HCT116 (cell line): Measurements from ENCODE around the gene TSC22D1. TPM values are rescaled to one million over a fixed set of nuclear protein-coding genes. Genes with fewer than 3 reads are reported as not detected.

ENCODE experiments used
- ATAC-seq: fragments of 200-7000 bp; cut with Tn5 transposase; 2 replicates; pipeline ENCODE4 v1.9.1; 2020; ENCODE audit warnings: mild to moderate bottlenecking, moderate library complexity
- BruUV-seq: library from RNA; stranded (reverse); fragments of 400-500 nt; replicated peaks from 2 replicates; lab custom pipeline; 2021; lab: Mats Ljungman, UMichigan
- CTCF ChIA-PET: fragments of 300-600 bp; sonication (Branson Sonifier 250); formaldehyde crosslinking; loops from one replicate; lab custom pipeline; 2021; ENCODE audit warnings: antibody characterized with exemption; lab: Charles Lee
- POLR2A ChIA-PET: fragments of 300-600, 350-600 bp; sonication (Branson Sonifier 250); formaldehyde crosslinking; loops from one replicate; lab custom pipeline; 2021; ENCODE audit warnings: antibody characterized with exemption; lab: Charles Lee
- RAD21 ChIA-PET, 2 experiments: fragments of 300-600 bp; sonication (Branson Sonifier 250); formaldehyde crosslinking; loops; one replicate each; lab custom pipeline; 2023; ENCODE audit warnings: low total read pairs in 2 of 2; ENCODE audit not compliant: uncharacterized antibody in 2 of 2, unreplicated experiment in 2 of 2, low non-redundant PET in 1 of 2; lab: Charles Lee
- DNase-seq: peaks from one replicate; pipeline ENCODE4 v3.0.0-alpha.2; 2010; ENCODE audit warnings: low read depth, low spot score
- H2AFZ ChIP-seq: fragments of 200-600 bp; shearing (Covaris generic), sonication (generic); 2 replicates; pipeline ENCODE4 v1.6.1; 2017; ENCODE audit warnings: low read depth, mixed run types, mixed read lengths, antibody characterized with exemption, low read length; ENCODE audit not compliant: poor library complexity, severe bottlenecking
- H3K27ac ChIP-seq: 2 replicates; pipeline ENCODE4 v1.5.1; 2012; ENCODE audit warnings: low read depth, low read length
- H3K27me3 ChIP-seq: fragments of 200-600 bp; sonication (generic); 2 replicates; pipeline ENCODE4 v1.6.1; 2016; ENCODE audit warnings: mixed run types, low read length, mixed read lengths; ENCODE audit not compliant: insufficient read depth
- H3K36me3 ChIP-seq, 2 experiments: fragments of 200-500 bp in 1 of 2; fragments of 200-600 bp in 1 of 2; sonication (Bioruptor generic) in 1 of 2; sonication (generic) in 1 of 2; 2 replicates each; pipeline versions ENCODE4 v1.5.1 to v1.6.1; 2014 to 2016; ENCODE audit warnings: low read length in 2 of 2, inconsistent platforms in 1 of 2, mixed read lengths in 1 of 2, mixed run types in 1 of 2; ENCODE audit not compliant: insufficient read depth in 2 of 2, control insufficient read depth in 1 of 2
- H3K4me1 ChIP-seq, 2 experiments: fragments of 200-600 bp in 1 of 2; sonication (generic) in 1 of 2; 2 replicates each; pipeline versions ENCODE4 v1.5.1 to v1.6.1; 2012 to 2017; ENCODE audit warnings: low read length in 2 of 2, inconsistent platforms in 1 of 2, mild to moderate bottlenecking in 1 of 2, mixed read lengths in 1 of 2, mixed run types in 1 of 2, moderate library complexity in 1 of 2; ENCODE audit not compliant: insufficient read depth in 2 of 2, control insufficient read depth in 1 of 2
- H3K4me2 ChIP-seq: fragments of 200-600 bp; sonication (generic); 2 replicates; pipeline ENCODE4 v1.6.1; 2017; ENCODE audit warnings: mixed run types, low read length, mixed read lengths
- H3K4me3 ChIP-seq, 2 experiments: fragments of 200-600 bp in 1 of 2; sonication (generic) in 1 of 2; replicated peaks in 1 of 2; 2 replicates each; pipeline ENCODE4 v1.5.1; 2011 to 2016; ENCODE audit warnings: low read length in 2 of 2, control low read depth in 1 of 2, low read depth in 1 of 2, mild to moderate bottlenecking in 1 of 2, mixed read lengths in 1 of 2, mixed run types in 1 of 2
- H3K79me2 ChIP-seq: fragments of 200-600 bp; sonication (generic); 2 replicates; pipeline ENCODE4 v1.6.1; 2017; ENCODE audit warnings: mild to moderate bottlenecking, mixed run types, low read length, moderate library complexity, mixed read lengths; ENCODE audit not compliant: insufficient read depth
- H3K9ac ChIP-seq: fragments of 200-600 bp; sonication (generic); 2 replicates; pipeline ENCODE4 v1.6.1; 2016; ENCODE audit warnings: low read length, mixed read lengths
- H3K9me2 ChIP-seq: fragments of 200-600 bp; sonication (generic), shearing (Covaris generic); 2 replicates; pipeline ENCODE4 v1.6.1; 2017; ENCODE audit warnings: mixed run types, mild to moderate bottlenecking, moderate library complexity; ENCODE audit not compliant: insufficient read depth
- H3K9me3 ChIP-seq, 2 experiments: fragments of 200-500 bp in 1 of 2; fragments of 200-600 bp in 1 of 2; sonication (Bioruptor generic) in 1 of 2; sonication (generic) in 1 of 2; 2 replicates each; pipeline ENCODE4 v1.6.1; 2014 to 2017; ENCODE audit warnings: low read length in 2 of 2, mixed read lengths in 2 of 2, inconsistent platforms in 1 of 2, low read depth in 1 of 2, mild to moderate bottlenecking in 1 of 2, mixed run types in 1 of 2, moderate library complexity in 1 of 2; ENCODE audit not compliant: control insufficient read depth in 1 of 2, insufficient read depth in 1 of 2
- H4K20me1 ChIP-seq: fragments of 200-600 bp; sonication (generic), shearing (Covaris generic); 2 replicates; pipeline ENCODE4 v1.6.1; 2017; ENCODE audit warnings: mixed run types, mild to moderate bottlenecking, moderate library complexity; ENCODE audit not compliant: insufficient read depth
- ATF3 ChIP-seq: IDR thresholded peaks from 2 replicates; pipeline ENCODE4 v1.6.1; 2012
- CBX3 ChIP-seq: IDR thresholded peaks from 2 replicates; pipeline ENCODE4 v1.6.1; 2012; ENCODE audit warnings: low read depth
- CEBPB ChIP-seq: IDR thresholded peaks from 2 replicates; pipeline ENCODE4 v1.6.1; 2012; ENCODE audit warnings: low read depth
- EZH2 ChIP-seq: fragments of 200-600 bp; sonication (generic); IDR thresholded peaks from 2 replicates; pipeline ENCODE4 v1.6.1; 2017; ENCODE audit warnings: antibody characterized with exemption, mixed run types
- JUND ChIP-seq: IDR thresholded peaks from 2 replicates; pipeline ENCODE4 v1.6.1; 2012
- RAD21 ChIP-seq: IDR thresholded peaks from 2 replicates; pipeline ENCODE4 v1.6.1; 2012; ENCODE audit warnings: low read depth, mild to moderate bottlenecking
- REST ChIP-seq: IDR thresholded peaks from 2 replicates; pipeline ENCODE4 v1.6.1; 2012; ENCODE audit warnings: low read depth
- SP1 ChIP-seq: IDR thresholded peaks from 2 replicates; pipeline ENCODE4 v1.6.1; 2012; ENCODE audit warnings: low read depth
- TCF7L2 ChIP-seq: IDR thresholded peaks from 2 replicates; pipeline ENCODE4 v1.7.0; 2011; ENCODE audit warnings: borderline replicate concordance, inconsistent platforms; ENCODE audit not compliant: insufficient read depth, insufficient read length; ENCODE audit errors: extremely low read depth
- YY1 ChIP-seq: IDR thresholded peaks from 2 replicates; pipeline ENCODE4 v1.6.1; 2011; ENCODE audit warnings: low read length, low read depth, moderate library complexity, mild to moderate bottlenecking; ENCODE audit not compliant: insufficient replicate concordance; ENCODE audit errors: extremely low read depth
- ZFX ChIP-seq: fragments of 450-650 bp; IDR thresholded peaks from 2 replicates; pipeline ENCODE4 v1.6.1; 2017
- ZNF274 ChIP-seq: fragments of 200-500 bp; sonication (Bioruptor generic); IDR thresholded peaks from 2 replicates; pipeline ENCODE4 v1.6.1; 2014; ENCODE audit warnings: mild to moderate bottlenecking, low read depth, low read length, inconsistent platforms
- intact Hi-C: fragments of 100-400 bp; cut with micrococcal nuclease; formaldehyde crosslinking; loops from 2 replicates; pipeline ENCODE4 v1.10.0; 2022
- total RNA-seq: library from RNA; stranded (reverse); gene quantifications from one replicate; pipeline ENCODE4 v1.2.1, GENCODE V29; 2021; ENCODE audit not compliant: unreplicated experiment

The TSC22D1 gene
- total RNA-seq, 1 experiment from 2014 or later: 268 TPM

- no peaks in the 10 kb centered on the region for H3K27me3 ChIP-seq
- no peaks in the 10 kb centered on the region for H3K9me2 ChIP-seq
- H3K27ac ChIP-seq: no peak overlapping the region
- peaks cover 0 to 11% of the 10 kb centered on the region in 2 experiments; a peak in 2 of 4 replicates for H3K4me1 ChIP-seq
- POLR2A ChIA-PET: interaction anchor here (1.6 to 2.8 kb wide), 2 partner anchors 9 to 27 kb away, joined by 5 to 8 read pairs; no protein-coding TSS in a partner anchor
- no peaks in the 10 kb centered on the region for H3K36me3 ChIP-seq
- CTCF ChIA-PET: interaction anchor here (1.8 to 2.4 kb wide), 2 partner anchors 221 to 556 kb away, joined by 4 to 12 read pairs; no protein-coding TSS in a partner anchor
- RAD21 ChIA-PET: no interaction called here
- H4K20me1 ChIP-seq: no peaks in the 10 kb centered on the region
- H3K4me2 ChIP-seq: no peak overlapping the region
- no peak for ATAC-seq
- peaks cover 2% of the 10 kb centered on the region; the same call in 1 of the 2 replicates for H3K79me2 ChIP-seq
- no peaks in the 10 kb centered on the region for H3K9me3 ChIP-seq
- no peak for TF ChIP-seq ATF3
- no peak for TF ChIP-seq ZNF274
- TF ChIP-seq SP1: no peak
- no peak for TF ChIP-seq TCF7L2
- TF ChIP-seq JUND: no peak
- TF ChIP-seq CEBPB: no peak
- no peak for TF ChIP-seq ZFX
- TF ChIP-seq RAD21: no peak
- TF ChIP-seq YY1: no peak
- no peak for TF ChIP-seq REST
- no peak for TF ChIP-seq CBX3
- no peak for TF ChIP-seq EZH2
- no peak for DNase-seq
- H3K9ac ChIP-seq: no peak overlapping the region
- intact Hi-C loops: no loop called here
- H2AFZ ChIP-seq: no peak overlapping the region
- H3K4me3 ChIP-seq: no peak overlapping the region
- BruUV-seq: no TSS peak
These were observed 111.7 kb downstream of the TSC22D1 start for GRCh38 chr13:44464471-44464870.
